Endothelial cell of umbilical vein (primary cell): ENCODE results near the gene C17orf75. TPM values are rescaled to one million over a fixed set of nuclear protein-coding genes. Genes with fewer than 3 reads are reported as not detected.
A peak's percentile ranks its signal among the peaks of the same experiment; 100 is the strongest.

Experiments
- BruUV-seq: library from RNA; stranded (reverse); fragments of 400-500 nt; replicated peaks from 2 replicates; lab custom pipeline; 2021; lab: Mats Ljungman, UMichigan
- CTCF ChIA-PET: fragments of 300-600, 350-600 bp; sonication (Branson Sonifier 250); formaldehyde crosslinking; loops from one replicate; lab custom pipeline; 2021; ENCODE audit warnings: antibody characterized with exemption, inconsistent platforms; lab: Charles Lee
- POLR2A ChIA-PET: fragments of 300-600, 350-600 bp; sonication (Branson Sonifier 250); formaldehyde crosslinking; loops from one replicate; lab custom pipeline; 2021; ENCODE audit warnings: antibody characterized with exemption, inconsistent platforms; lab: Charles Lee
- DNase-seq: peaks from one replicate; pipeline ENCODE4 v3.0.0-alpha.2; 2011; ENCODE audit warnings: low read depth, low spot score
- FAIRE-seq: peaks from 2 replicates; lab custom pipeline; 2011; peaks lifted over from hg19 to GRCh38; lab: Jason Lieb, UNC
- H2AFZ ChIP-seq: 2 replicates; pipeline ENCODE4 v1.6.0; 2012; ENCODE audit warnings: low read depth, low read length, control low read depth, inconsistent platforms
- H3K27ac ChIP-seq: 2 replicates; pipeline ENCODE4 v1.5.1; 2011; ENCODE audit warnings: low read depth, mild to moderate bottlenecking, control low read depth, low read length, moderate library complexity; ENCODE audit not compliant: insufficient read depth
- H3K27me3 ChIP-seq, 2 experiments: 2 replicates each; pipeline versions ENCODE4 v1.6.0 to v1.6.1; 2011; ENCODE audit warnings: low read length in 2 of 2, mixed read lengths in 1 of 2; ENCODE audit not compliant: control insufficient read depth in 2 of 2, insufficient read depth in 2 of 2
- H3K36me3 ChIP-seq, 2 experiments: 2 replicates in 1 of 2; 3 replicates in 1 of 2; pipeline ENCODE4 v1.5.1; 2011; ENCODE audit warnings: low read length in 2 of 2, mild to moderate bottlenecking in 1 of 2, moderate library complexity in 1 of 2; ENCODE audit not compliant: control insufficient read depth in 2 of 2, insufficient read depth in 2 of 2; ENCODE audit errors: extremely low read depth in 1 of 2
- H3K4me1 ChIP-seq: 3 replicates; pipeline ENCODE4 v1.5.1; 2011; ENCODE audit warnings: mild to moderate bottlenecking, low read length; ENCODE audit not compliant: control insufficient read depth, insufficient read depth; ENCODE audit errors: extremely low read depth
- H3K4me2 ChIP-seq: 2 replicates; pipeline ENCODE4 v1.6.1; 2011; ENCODE audit warnings: low read length, control low read depth, mixed read lengths; ENCODE audit not compliant: insufficient read depth
- H3K4me3 ChIP-seq, 3 experiments: fragments of 200-600 bp in 1 of 3; sonication (generic), shearing (Covaris generic) in 1 of 3; replicated peaks in 1 of 3; 2 replicates each; pipeline ENCODE4 v1.5.1; 2011 to 2016; ENCODE audit warnings: control low read depth in 3 of 3, low read length in 3 of 3, mild to moderate bottlenecking in 2 of 3, inconsistent platforms in 1 of 3, low read depth in 1 of 3, moderate library complexity in 1 of 3; ENCODE audit not compliant: insufficient read depth in 1 of 3
- H3K79me2 ChIP-seq: 2 replicates; pipeline ENCODE4 v1.6.0; 2012; ENCODE audit warnings: low read length, inconsistent platforms; ENCODE audit not compliant: control insufficient read depth, insufficient read depth
- H3K9ac ChIP-seq: replicated peaks from 2 replicates; pipeline ENCODE3; 2011; ENCODE audit warnings: low read length, control low read depth; ENCODE audit not compliant: insufficient read depth; ENCODE audit errors: extremely low read depth
- H3K9me1 ChIP-seq: replicated peaks from 3 replicates; pipeline ENCODE4 v1.6.0; 2011; ENCODE audit warnings: mild to moderate bottlenecking, low read length; ENCODE audit not compliant: control insufficient read depth, insufficient read depth; ENCODE audit errors: extremely low read depth
- H3K9me3 ChIP-seq: replicated peaks from 2 replicates; pipeline ENCODE4 v1.5.1; 2012; ENCODE audit warnings: low read length, inconsistent platforms; ENCODE audit not compliant: control insufficient read depth, insufficient read depth
- H4K20me1 ChIP-seq: replicated peaks from 2 replicates; pipeline ENCODE3; 2011; ENCODE audit warnings: mild to moderate bottlenecking, low read length; ENCODE audit not compliant: control insufficient read depth, insufficient read depth; ENCODE audit errors: extremely low read depth
- EZH2 ChIP-seq: IDR thresholded peaks from 2 replicates; pipeline ENCODE4 v1.6.1; 2012; ENCODE audit warnings: borderline replicate concordance, low read depth, mild to moderate bottlenecking, moderate library complexity, low read length, inconsistent platforms; ENCODE audit not compliant: severe bottlenecking
- FOS ChIP-seq: IDR thresholded peaks from 2 replicates; pipeline ENCODE4 v1.6.1; 2011; ENCODE audit warnings: mild to moderate bottlenecking, low read length, moderate library complexity, borderline replicate concordance; ENCODE audit not compliant: insufficient read depth
- GATA2 ChIP-seq: IDR thresholded peaks from 2 replicates; pipeline ENCODE4 v1.7.0; 2011; ENCODE audit warnings: low read depth, mild to moderate bottlenecking, moderate library complexity, mixed read lengths, low read length; ENCODE audit not compliant: insufficient read length, insufficient read depth
- JUN ChIP-seq: IDR thresholded peaks from 2 replicates; pipeline ENCODE4 v1.6.1; 2011; ENCODE audit warnings: borderline replicate concordance, low read depth; ENCODE audit not compliant: insufficient read length, insufficient read depth
- MAX ChIP-seq: IDR thresholded peaks from 2 replicates; pipeline ENCODE4 v1.6.1; 2011; ENCODE audit not compliant: insufficient read depth, insufficient read length
- MYC ChIP-seq: IDR thresholded peaks from one replicate; pipeline ENCODE4 v1.6.1; 2011; ENCODE audit warnings: mild to moderate bottlenecking, low read depth, low read length
- POLR2A ChIP-seq: IDR thresholded peaks from 2 replicates; pipeline ENCODE4 v1.6.1; 2012; ENCODE audit warnings: low read depth, mild to moderate bottlenecking, control low read depth, low read length
- POLR2AphosphoS5 ChIP-seq: IDR thresholded peaks from 2 replicates; pipeline ENCODE4 v1.6.1; 2012; ENCODE audit warnings: low read depth, mild to moderate bottlenecking, control low read depth, low read length, moderate library complexity; ENCODE audit not compliant: insufficient read depth
- dilution Hi-C: fragments of 300-500 bp; cut with MboI; formaldehyde crosslinking; loops from one replicate; pipeline ENCODE4 v1.15.0; 2019; ENCODE audit warnings: low sequenced_read_pairs; ENCODE audit not compliant: extremely low pct_ligation_motif_present
- intact Hi-C: fragments of 100-400 bp; cut with micrococcal nuclease; formaldehyde crosslinking; loops from one replicate; pipeline ENCODE4 v1.10.0; 2022
- polyA plus RNA-seq, 4 experiments: library from polyadenylated mRNA; depleted of rRNA in 3 of 4; stranded (reverse) in 3 of 4; unstranded in 1 of 4; fragments of >200 nt; gene quantifications; 2 replicates each; pipeline versions ENCODE4 v1.2.1 to v1.2.3, GENCODE V29; 2011 to 2012; ENCODE audit warnings: missing spikeins in 1 of 4
- total RNA-seq: library from RNA; stranded (reverse); gene quantifications from 2 replicates; pipeline ENCODE4 v1.2.3, GENCODE V29; 2021
- TF ChIP-seq, protein P1 (sequence below), 2 donors: IDR thresholded peaks; 1 replicate in 1 of 2; 2 replicates in 1 of 2; pipeline ENCODE4 v1.5.1; 2011; ENCODE audit warnings: low read length in 2 of 2, mild to moderate bottlenecking in 2 of 2, moderate library complexity in 2 of 2, control low read depth in 1 of 2, inconsistent platforms in 1 of 2, low read depth in 1 of 2; ENCODE audit not compliant: insufficient read depth in 1 of 2; ENCODE audit errors: extremely low read depth in 1 of 2

C17orf75 gene
- total and polyA plus RNA-seq, 2 donors (not counting 3 experiments of a cell fraction or from before 2014, with no cell fraction given), result 8.8 to 21.5 TPM

DNA sequence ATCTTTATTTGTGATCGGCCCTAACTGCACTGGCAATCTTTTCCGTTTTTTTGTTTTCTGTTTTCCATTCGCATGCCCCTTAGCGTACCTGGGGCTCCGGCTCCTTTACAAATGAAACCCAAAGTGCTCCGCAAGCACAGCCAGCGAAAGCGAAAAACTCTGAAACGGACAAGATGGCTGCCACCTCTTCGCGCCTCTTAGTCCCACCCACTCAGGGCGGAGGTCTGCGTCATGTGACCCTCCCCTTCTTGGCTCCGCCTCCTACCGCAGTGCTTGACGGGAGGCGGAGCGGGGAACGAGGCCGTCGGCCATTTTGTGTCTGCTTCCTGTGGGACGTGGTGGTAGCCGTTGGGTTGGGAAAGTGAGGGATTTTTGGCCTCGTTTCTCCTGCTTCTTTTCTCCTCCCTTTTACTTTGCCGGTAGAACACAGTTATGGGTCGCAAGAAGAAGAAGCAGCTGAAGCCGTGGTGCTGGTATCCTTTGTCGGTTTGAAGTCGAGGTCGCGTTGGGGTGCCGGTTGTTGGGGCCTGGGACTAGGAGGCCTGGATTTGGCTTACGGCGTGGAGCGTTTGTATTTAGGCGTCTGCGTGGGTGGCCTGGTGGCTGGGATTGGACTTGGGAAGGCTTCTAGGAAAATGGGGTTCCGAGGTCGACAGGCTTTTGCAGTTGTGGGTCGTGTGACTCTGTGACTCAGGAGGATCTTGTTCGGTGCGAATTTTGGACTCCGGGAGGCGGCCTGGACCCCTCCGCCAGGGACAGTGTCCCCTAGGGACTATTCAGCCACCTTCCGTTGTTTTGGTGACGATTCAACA is 8.1 kb upstream of the C17orf75 start, which contains the start of gene ZNF207:
Gene ZNF207 (plus strand): TSS at position 304 of the 812 bp plus-strand sequence. CDS start 129 bp downstream, at position 433.
- ChIA-PET POLR2A (no interaction called here), CTCF (interaction anchor here (2.1 kb wide), 1 partner anchor 97 kb away, joined by 13 read pairs; no protein-coding TSS in a partner anchor)
- H3K27ac ChIP-seq, result peak within 1 kb of the TSS; percentile 97
- H3K27me3 ChIP-seq, result no peaks in the 10 kb centered on the region
- DNase-seq, result peak; percentile 97
- H3K36me3 ChIP-seq, result peaks cover 5 to 8% of the 10 kb centered on the region in 2 experiments
- intact Hi-C loops (no loop called here), dilution Hi-C loops (no loop called here)
- peak within 1 kb of the TSS; percentile 91 to 96 (median 93) for H3K4me3 ChIP-seq
- H3K79me2 ChIP-seq, result peaks cover 54% of the 10 kb centered on the region
- peaks cover 19% of the 10 kb centered on the region for H3K4me1 ChIP-seq
- peak within 1 kb of the TSS; percentile 100 for H3K9ac ChIP-seq
- H3K4me2 ChIP-seq, result peak within 1 kb of the TSS; percentile 100
- H2AFZ ChIP-seq, result peak within 1 kb of the TSS; percentile 61
- H3K9me1 ChIP-seq, result no peaks in the 10 kb centered on the region
- peak; percentile 96 for FAIRE-seq
- TF ChIP-seq EZH2 (no peak), MAX (peak; percentile 96), MYC (peak; percentile 46), GATA2 (no peak), JUN (no peak), POLR2AphosphoS5 (peak; percentile 94), POLR2A (peak; percentile 92), FOS (no peak)
- TF ChIP-seq, protein P1, sequence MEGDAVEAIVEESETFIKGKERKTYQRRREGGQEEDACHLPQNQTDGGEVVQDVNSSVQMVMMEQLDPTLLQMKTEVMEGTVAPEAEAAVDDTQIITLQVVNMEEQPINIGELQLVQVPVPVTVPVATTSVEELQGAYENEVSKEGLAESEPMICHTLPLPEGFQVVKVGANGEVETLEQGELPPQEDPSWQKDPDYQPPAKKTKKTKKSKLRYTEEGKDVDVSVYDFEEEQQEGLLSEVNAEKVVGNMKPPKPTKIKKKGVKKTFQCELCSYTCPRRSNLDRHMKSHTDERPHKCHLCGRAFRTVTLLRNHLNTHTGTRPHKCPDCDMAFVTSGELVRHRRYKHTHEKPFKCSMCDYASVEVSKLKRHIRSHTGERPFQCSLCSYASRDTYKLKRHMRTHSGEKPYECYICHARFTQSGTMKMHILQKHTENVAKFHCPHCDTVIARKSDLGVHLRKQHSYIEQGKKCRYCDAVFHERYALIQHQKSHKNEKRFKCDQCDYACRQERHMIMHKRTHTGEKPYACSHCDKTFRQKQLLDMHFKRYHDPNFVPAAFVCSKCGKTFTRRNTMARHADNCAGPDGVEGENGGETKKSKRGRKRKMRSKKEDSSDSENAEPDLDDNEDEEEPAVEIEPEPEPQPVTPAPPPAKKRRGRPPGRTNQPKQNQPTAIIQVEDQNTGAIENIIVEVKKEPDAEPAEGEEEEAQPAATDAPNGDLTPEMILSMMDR (IDR thresholded peaks at IDR 0.05; ENCODE audit: extremely low read depth in 1 of 2, insufficient read depth in 1 of 2, low read depth in 1 of 2, low read length in 2 of 2), result no peak
- H4K20me1 ChIP-seq, result peaks cover 6% of the 10 kb centered on the region
- no peaks in the 10 kb centered on the region for H3K9me3 ChIP-seq
- BruUV-seq, result TSS peak; percentile 71
